OCI-LY3 (cell line): Measurements from ENCODE around the gene OVAAL.

Experiments
- H2AFZ ChIP-seq: fragments of 200-600, 300-600 bp; shearing (Covaris generic); 2 replicates; pipeline ENCODE4 v1.6.0; 2014; ENCODE audit warnings: antibody characterized with exemption, low read depth, low read length
- H3K27ac ChIP-seq: fragments of 200-600, 300-600 bp; sonication (generic); 2 replicates; pipeline ENCODE4 v1.5.1; 2014; ENCODE audit warnings: mild to moderate bottlenecking, low read length, moderate library complexity, mixed read lengths
- H3K27me3 ChIP-seq: fragments of 200-600, 300-600 bp; sonication (generic); 2 replicates; pipeline ENCODE4 v1.6.1; 2014; ENCODE audit warnings: low read depth, low read length, mixed read lengths
- H3K36me3 ChIP-seq: fragments of 200-600, 300-600 bp; sonication (generic); replicated peaks from 2 replicates; pipeline ENCODE3; 2014; ENCODE audit warnings: low read depth, low read length, mixed read lengths
- H3K4me1 ChIP-seq: fragments of 300-600, 200-600 bp; sonication (generic); 2 replicates; pipeline ENCODE4 v1.6.1; 2014; ENCODE audit warnings: low read length, mixed read lengths
- H3K4me2 ChIP-seq: fragments of 200-600, 300-600 bp; sonication (generic); 2 replicates; pipeline ENCODE4 v1.6.1; 2014; ENCODE audit warnings: low read length, mixed read lengths
- H3K4me3 ChIP-seq: fragments of 300-600, 200-600 bp; sonication (generic); 2 replicates; pipeline ENCODE4 v1.5.1; 2014; ENCODE audit warnings: antibody characterized with exemption, mild to moderate bottlenecking, low read length, moderate library complexity
- H3K79me2 ChIP-seq: fragments of 300-600, 200-600 bp; shearing (Covaris generic); 2 replicates; pipeline ENCODE4 v1.6.1; 2014; ENCODE audit warnings: mild to moderate bottlenecking, low read length, mixed read lengths
- H3K9ac ChIP-seq: fragments of 300-600, 200-600 bp; shearing (Covaris generic); 2 replicates; pipeline ENCODE4 v1.6.0; 2014; ENCODE audit warnings: mild to moderate bottlenecking, low read length, moderate library complexity
- H3K9me3 ChIP-seq: fragments of 200-600, 300-600 bp; shearing (Covaris generic); 2 replicates; pipeline ENCODE4 v1.6.1; 2014; ENCODE audit warnings: low read length, mixed read lengths; ENCODE audit not compliant: insufficient read depth
- H4K20me1 ChIP-seq: fragments of 200-600, 300-600 bp; sonication (generic); 2 replicates; pipeline ENCODE4 v1.6.1; 2016; ENCODE audit warnings: low read length, mixed read lengths; ENCODE audit not compliant: insufficient read depth
- EZH2phosphoT487 ChIP-seq: fragments of 200-600 bp; shearing (Covaris generic); IDR thresholded peaks from 2 replicates; pipeline ENCODE4 v1.6.1; 2018; ENCODE audit warnings: antibody characterized with exemption, mixed run types, low read depth
- TF ChIP-seq, protein P1 (sequence below): fragments of 200-600, 300-600 bp; sonication (generic); IDR thresholded peaks from 2 replicates; pipeline ENCODE4 v1.5.1; 2014; ENCODE audit warnings: antibody characterized with exemption, low read length, low read depth

OVAAL gene

DNA sequence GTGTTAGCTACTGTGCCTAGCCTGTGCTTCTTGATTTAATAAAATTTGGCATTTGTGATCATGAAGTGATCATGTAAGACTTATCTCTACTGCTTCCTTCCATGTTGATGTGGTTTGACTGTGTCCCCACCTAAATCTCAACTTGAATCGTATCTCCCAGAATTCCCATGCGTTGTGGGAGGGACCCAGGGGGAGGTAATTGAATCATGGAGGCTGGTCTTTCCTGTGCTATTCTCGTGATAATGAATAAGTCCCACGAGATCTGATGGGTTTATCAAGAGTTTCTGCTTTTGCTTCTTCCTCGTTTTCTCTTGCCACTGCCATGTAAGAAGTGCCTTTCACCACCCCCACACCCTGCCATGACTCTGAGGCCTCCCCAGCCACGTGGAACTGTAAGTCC is at the start of gene OVAAL:
TSS of gene OVAAL (plus strand) at position 301 of the 400 bp plus-strand sequence.
- H3K79me2 ChIP-seq, result no peaks in the 10 kb centered on the region
- no peak within 1 kb of the TSS for H2AFZ ChIP-seq
- H3K36me3 ChIP-seq, result no peaks in the 10 kb centered on the region
- no peaks in the 10 kb centered on the region for H3K9me3 ChIP-seq
- H3K27ac ChIP-seq, result no peak within 1 kb of the TSS
- H3K9ac ChIP-seq, result no peak within 1 kb of the TSS
- H3K4me2 ChIP-seq, result no peak within 1 kb of the TSS
- no peak within 1 kb of the TSS for H3K4me3 ChIP-seq
- H3K27me3 ChIP-seq, result peaks cover 19% of the 10 kb centered on the region; the same call in 1 of the 2 replicates
- TF ChIP-seq EZH2phosphoT487, result no peak
- TF ChIP-seq, protein P1, sequence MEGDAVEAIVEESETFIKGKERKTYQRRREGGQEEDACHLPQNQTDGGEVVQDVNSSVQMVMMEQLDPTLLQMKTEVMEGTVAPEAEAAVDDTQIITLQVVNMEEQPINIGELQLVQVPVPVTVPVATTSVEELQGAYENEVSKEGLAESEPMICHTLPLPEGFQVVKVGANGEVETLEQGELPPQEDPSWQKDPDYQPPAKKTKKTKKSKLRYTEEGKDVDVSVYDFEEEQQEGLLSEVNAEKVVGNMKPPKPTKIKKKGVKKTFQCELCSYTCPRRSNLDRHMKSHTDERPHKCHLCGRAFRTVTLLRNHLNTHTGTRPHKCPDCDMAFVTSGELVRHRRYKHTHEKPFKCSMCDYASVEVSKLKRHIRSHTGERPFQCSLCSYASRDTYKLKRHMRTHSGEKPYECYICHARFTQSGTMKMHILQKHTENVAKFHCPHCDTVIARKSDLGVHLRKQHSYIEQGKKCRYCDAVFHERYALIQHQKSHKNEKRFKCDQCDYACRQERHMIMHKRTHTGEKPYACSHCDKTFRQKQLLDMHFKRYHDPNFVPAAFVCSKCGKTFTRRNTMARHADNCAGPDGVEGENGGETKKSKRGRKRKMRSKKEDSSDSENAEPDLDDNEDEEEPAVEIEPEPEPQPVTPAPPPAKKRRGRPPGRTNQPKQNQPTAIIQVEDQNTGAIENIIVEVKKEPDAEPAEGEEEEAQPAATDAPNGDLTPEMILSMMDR, result no peak
- H4K20me1 ChIP-seq, result no peaks in the 10 kb centered on the region
- no peaks in the 10 kb centered on the region for H3K4me1 ChIP-seq

GRCh38 chr1:180510882-180511281 is 47.9 kb upstream of the OVAAL start:
- Histone ChIP-seq H3K36me3 (no peaks in the 10 kb centered on the region), H3K79me2 (no peaks in the 10 kb centered on the region), H3K4me1 (peaks cover under 1% of the 10 kb centered on the region; the same call in 1 of the 2 replicates), H3K9ac (no peak overlapping the region), H3K4me3 (no peak overlapping the region), H3K27ac (no peak overlapping the region), H3K27me3 (0 out of 2 replicates have a peak, but pooled peaks cover 3% of the 10 kb centered on the region), H3K4me2 (no peak overlapping the region), H2AFZ (no peak overlapping the region), H4K20me1 (no peaks in the 10 kb centered on the region), H3K9me3 (no peaks in the 10 kb centered on the region)
- TF ChIP-seq, protein P1, result no peak
- no peak for TF ChIP-seq EZH2phosphoT487

- H3K27ac ChIP-seq, result no peak overlapping the region
- TF ChIP-seq, protein P1, result no peak
- TF ChIP-seq EZH2phosphoT487, result no peak
Measured at GRCh38 chr1:180513531-180513930, 45.2 kb upstream of the OVAAL start.

GRCh38 chr1:180515364-180515763 is 43.4 kb upstream of the OVAAL start:
- Histone ChIP-seq H3K36me3 (no peaks in the 10 kb centered on the region), H3K27ac (no peak overlapping the region), H3K9ac (no peak overlapping the region), H3K4me1 (peaks cover 5% of the 10 kb centered on the region), H3K4me3 (no peak overlapping the region), H3K27me3 (0 out of 2 replicates have a peak, but pooled peaks cover 9% of the 10 kb centered on the region), H2AFZ (peak overlapping the region; percentile 79; the same call in 1 of the 2 replicates), H3K79me2 (no peaks in the 10 kb centered on the region), H3K4me2 (peak overlapping the region; percentile 2; the same call in 1 of the 2 replicates), H3K9me3 (no peaks in the 10 kb centered on the region), H4K20me1 (no peaks in the 10 kb centered on the region)
- no peak for TF ChIP-seq EZH2phosphoT487
- TF ChIP-seq, protein P1, result no peak

More at GRCh38 chr1:180513531-180513930, 45.2 kb upstream of the OVAAL start:
- Histone ChIP-seq H3K9me3 (no peaks in the 10 kb centered on the region), H3K79me2 (no peaks in the 10 kb centered on the region), H3K4me3 (no peak overlapping the region), H3K27me3 (0 out of 2 replicates have a peak, but pooled peaks cover 3% of the 10 kb centered on the region), H3K4me1 (peaks cover 5% of the 10 kb centered on the region), H2AFZ (no peak overlapping the region; the same call in 1 of the 2 replicates), H4K20me1 (no peaks in the 10 kb centered on the region), H3K9ac (no peak overlapping the region), H3K36me3 (no peaks in the 10 kb centered on the region), H3K4me2 (no peak overlapping the region)
